Measurements from ENCODE around the gene CTNS. TPM values are rescaled to one million over a fixed set of nuclear protein-coding genes. Genes with fewer than 3 reads are reported as not detected.

CTNS gene
- total RNA-seq, 2 experiments from 2014 or later: 3.3 to 4.9 TPM

GRCh38 chr17:3655766-3656165 lies 19.2 kb downstream of the CTNS start:
- no peaks in the 10 kb centered on the region for H3K27me3 Mint-ChIP-seq
- H3K9me3 Mint-ChIP-seq: no peaks in the 10 kb centered on the region
- ATAC-seq (ENCODE audit: poor library complexity) (no peak), DNase-seq (no peak)
- Histone ChIP-seq H3K27ac (ENCODE audit: low read depth in 1 of 2, low read length in 2 of 2) (no peak overlapping the region), H3K27me3 (ENCODE audit: control insufficient read depth in 1 of 2, insufficient read depth in 2 of 2, low read length in 2 of 2) (no peaks in the 10 kb centered on the region), H3K9me3 (ENCODE audit: control insufficient read depth in 1 of 2, insufficient read depth in 1 of 2, low read length in 2 of 2) (no peaks in the 10 kb centered on the region), H3K4me1 (ENCODE audit: insufficient read depth, low read length) (no peaks in the 10 kb centered on the region), H3K4me3 (ENCODE audit: low read length) (no peak overlapping the region), H3K36me3 (ENCODE audit: insufficient read depth, low read length) (peaks cover under 1% of the 10 kb centered on the region)
- intact Hi-C loops (cut with DNase I, micrococcal nuclease): no loop called here
- ChIA-PET POLR2A (no interaction called here), CTCF (no interaction called here)
- no peak overlapping the region for H3K4me3 Mint-ChIP-seq
- H3K36me3 Mint-ChIP-seq (ENCODE audit: low read depth): no peaks in the 10 kb centered on the region
- H3K4me1 Mint-ChIP-seq (ENCODE audit: low read depth): no peaks in the 10 kb centered on the region
- no peak for TF ChIP-seq CTCF (IDR thresholded peaks at IDR 0.05)
- no peak overlapping the region for H3K27ac Mint-ChIP-seq

- H3K27me3 Mint-ChIP-seq: no peaks in the 10 kb centered on the region
- intact Hi-C loops (cut with DNase I, micrococcal nuclease): no loop called here
- CTCF ChIA-PET: no interaction called here
- no peaks in the 10 kb centered on the region for H3K36me3 Mint-ChIP-seq (ENCODE audit: low read depth)
- Histone ChIP-seq H3K36me3 (ENCODE audit: insufficient read depth, low read length) (peaks cover 3% of the 10 kb centered on the region), H3K27me3 (ENCODE audit: control insufficient read depth in 1 of 2, insufficient read depth in 2 of 2, low read length in 2 of 2) (no peaks in the 10 kb centered on the region), H3K27ac (ENCODE audit: low read depth in 1 of 2, low read length in 2 of 2) (no peak overlapping the region), H3K4me1 (ENCODE audit: insufficient read depth, low read length) (no peaks in the 10 kb centered on the region), H3K9me3 (ENCODE audit: control insufficient read depth in 1 of 2, insufficient read depth in 1 of 2, low read length in 2 of 2) (no peaks in the 10 kb centered on the region), H3K4me3 (ENCODE audit: low read length) (no peak overlapping the region)
- H3K27ac Mint-ChIP-seq: no peak overlapping the region
- H3K4me1 Mint-ChIP-seq (ENCODE audit: low read depth): no peaks in the 10 kb centered on the region
- ATAC-seq (ENCODE audit: poor library complexity) (no peak), DNase-seq (no peak)
- no peak overlapping the region for H3K4me3 Mint-ChIP-seq
- no peaks in the 10 kb centered on the region for H3K9me3 Mint-ChIP-seq
- TF ChIP-seq CTCF (IDR thresholded peaks at IDR 0.05): no peak
- POLR2A ChIA-PET: no interaction called here
Observed at GRCh38 chr17:3656353-3656752, 19.8 kb downstream of the CTNS start.

- Histone ChIP-seq H3K36me3 (ENCODE audit: insufficient read depth, low read length) (peaks cover 3% of the 10 kb centered on the region), H3K27me3 (ENCODE audit: control insufficient read depth in 1 of 2, insufficient read depth in 2 of 2, low read length in 2 of 2) (no peaks in the 10 kb centered on the region), H3K9me3 (ENCODE audit: control insufficient read depth in 1 of 2, insufficient read depth in 1 of 2, low read length in 2 of 2) (no peaks in the 10 kb centered on the region), H3K27ac (ENCODE audit: low read depth in 1 of 2, low read length in 2 of 2) (no peak overlapping the region), H3K4me1 (ENCODE audit: insufficient read depth, low read length) (no peaks in the 10 kb centered on the region), H3K4me3 (ENCODE audit: low read length) (no peak overlapping the region)
- H3K9me3 Mint-ChIP-seq: no peaks in the 10 kb centered on the region
- CTCF ChIA-PET: no interaction called here
- H3K27me3 Mint-ChIP-seq: no peaks in the 10 kb centered on the region
- POLR2A ChIA-PET: no interaction called here
- ATAC-seq (ENCODE audit: poor library complexity) (no peak), DNase-seq (no peak)
- no peaks in the 10 kb centered on the region for H3K4me1 Mint-ChIP-seq (ENCODE audit: low read depth)
- no peak for TF ChIP-seq CTCF (IDR thresholded peaks at IDR 0.05)
- no peak overlapping the region for H3K4me3 Mint-ChIP-seq
- H3K36me3 Mint-ChIP-seq (ENCODE audit: low read depth): no peaks in the 10 kb centered on the region
- no peak overlapping the region for H3K27ac Mint-ChIP-seq
- intact Hi-C loops (cut with DNase I, micrococcal nuclease): no loop called here
Observed at GRCh38 chr17:3656755-3657587, 20.4 kb downstream of the CTNS start.
